Ecto neural progenitor cell (in vitro differentiated cells): ENCODE data around the gene IRF6.
"Not testable (repeated sequence)": the region's sequence is repeated elsewhere in the genome, so short reads cannot be mapped to it uniquely, and the experiment has no call there.

Experiments
- DNase-seq: peaks from one replicate; pipeline ENCODE4 v3.0.0-alpha.2; 2018; ENCODE audit warnings: low spot score

The IRF6 gene

DNA sequence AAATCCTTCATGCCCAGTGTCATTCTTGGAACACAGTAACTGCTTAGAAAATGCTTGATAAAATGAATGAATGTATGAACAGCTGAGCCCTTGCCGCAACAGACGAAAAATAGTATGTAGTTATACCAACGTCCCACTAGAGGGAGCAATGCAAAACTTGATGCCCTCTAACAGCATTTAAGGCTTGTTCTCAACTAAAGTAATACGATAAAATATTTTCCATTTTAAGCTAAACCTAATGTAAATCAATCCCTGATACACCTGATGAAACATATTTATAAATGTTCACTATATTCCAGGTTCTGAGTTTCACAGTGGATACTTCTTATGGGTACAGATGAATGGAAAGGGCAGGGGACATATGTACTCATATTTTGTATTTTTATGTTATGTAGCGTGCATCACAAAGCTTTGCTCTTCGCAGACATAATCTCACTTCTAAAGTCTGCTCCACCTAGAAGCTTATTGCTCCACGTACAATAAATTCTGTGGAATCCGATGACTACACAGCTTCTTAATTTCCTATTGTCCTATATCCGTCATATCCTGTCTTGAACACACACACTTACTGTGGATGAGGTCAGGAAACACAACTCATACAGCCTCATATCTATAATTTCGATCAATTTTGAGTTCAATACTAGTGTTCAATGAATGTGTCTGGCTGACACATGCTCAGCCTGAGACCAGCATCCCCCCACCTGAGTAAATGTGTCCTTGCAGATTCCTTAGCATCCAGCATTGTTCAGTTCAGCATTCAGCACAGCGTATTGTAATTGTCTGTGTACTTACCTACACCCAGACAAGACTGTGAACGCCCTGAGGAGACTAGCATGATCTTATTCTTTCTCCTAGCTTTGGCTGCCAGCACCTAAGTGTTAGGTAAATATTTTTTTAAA lies 17.4 kb upstream of the IRF6 start:
- DNase-seq, result no peak

GRCh38 chr1:209822706-209823105 lies 16.8 kb upstream of the IRF6 start:
- no peak for DNase-seq

- DNase-seq, result no peak
Measured at GRCh38 chr1:209820986-209821385, 15.0 kb upstream of the IRF6 start.

DNA sequence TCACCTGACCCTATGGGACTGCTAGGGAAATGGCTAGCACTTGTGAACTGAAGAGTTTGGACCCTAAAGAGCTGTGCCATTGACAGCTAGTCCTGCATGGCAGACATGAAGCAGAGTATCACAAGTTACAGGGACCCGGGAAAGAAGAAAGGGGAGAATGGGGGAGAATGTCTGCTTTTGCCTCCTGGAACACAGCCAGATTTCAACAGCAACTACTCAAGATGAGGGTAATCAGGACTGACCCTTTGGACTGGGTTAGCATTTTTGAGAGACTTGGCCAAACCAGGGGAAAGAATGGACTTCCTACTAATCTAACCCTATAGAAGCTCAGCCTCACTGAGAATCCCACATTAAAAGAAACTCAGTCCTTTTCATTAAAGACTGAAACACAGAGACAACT lies 13.1 kb upstream of the IRF6 start:
- no peak for DNase-seq

- no peak for DNase-seq
Measured at GRCh38 chr1:209817691-209818090, 11.7 kb upstream of the IRF6 start.

GRCh38 chr1:209816923-209817322 lies 11.0 kb upstream of the IRF6 start:
- DNase-seq, result no peak

GRCh38 chr1:209815931-209816341 lies 10.0 kb upstream of the IRF6 start:
- no peak for DNase-seq

DNA sequence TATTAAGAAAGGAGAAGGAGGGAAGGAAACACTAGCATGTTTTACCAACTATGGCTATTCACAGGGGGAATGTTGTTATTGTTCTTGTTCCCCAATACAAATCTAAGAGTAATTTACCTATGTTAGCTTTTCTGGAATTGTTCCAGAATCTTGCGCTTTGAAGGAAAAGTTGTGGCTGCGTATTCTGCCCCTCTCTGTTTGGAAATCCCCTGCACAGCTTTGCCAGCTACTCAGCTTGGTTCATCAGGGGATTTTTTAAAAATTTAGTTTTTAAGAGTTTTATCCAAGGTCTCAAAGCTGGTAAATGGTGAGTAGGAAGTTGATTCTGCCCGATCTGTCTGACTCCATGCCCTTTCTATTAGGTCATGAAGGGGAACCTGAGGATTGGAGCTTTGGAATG lies 9.5 kb upstream of the IRF6 start:
- no peak for DNase-seq

GRCh38 chr1:209813902-209814301 lies 8.0 kb upstream of the IRF6 start:
- no peak for DNase-seq

DNA sequence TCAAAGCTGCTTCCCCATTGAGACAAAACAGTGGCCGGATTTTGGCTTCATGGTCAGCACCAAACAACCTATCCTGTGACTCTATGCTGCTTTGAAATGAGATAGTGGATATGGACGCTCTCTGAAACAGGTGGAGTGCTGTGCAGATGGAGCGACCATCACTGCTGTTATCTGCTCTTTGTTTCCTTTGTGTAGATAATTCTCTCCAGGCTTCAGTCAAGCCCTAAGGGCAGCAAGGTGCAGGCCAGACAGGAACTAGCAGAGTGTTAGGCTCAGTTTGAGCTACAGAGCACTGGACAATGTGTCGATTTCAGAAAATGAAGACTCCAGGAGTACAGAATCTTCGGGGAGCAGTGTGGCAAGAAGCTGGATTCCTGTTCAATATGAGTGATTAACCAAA lies 4.8 kb upstream of the IRF6 start:
- no peak for DNase-seq

GRCh38 chr1:209809611-209810010 lies 3.7 kb upstream of the IRF6 start:
- DNase-seq, result no peak

GRCh38 chr1:209808059-209808581 lies 2.2 kb upstream of the IRF6 start:
- no peak for DNase-seq

DNA sequence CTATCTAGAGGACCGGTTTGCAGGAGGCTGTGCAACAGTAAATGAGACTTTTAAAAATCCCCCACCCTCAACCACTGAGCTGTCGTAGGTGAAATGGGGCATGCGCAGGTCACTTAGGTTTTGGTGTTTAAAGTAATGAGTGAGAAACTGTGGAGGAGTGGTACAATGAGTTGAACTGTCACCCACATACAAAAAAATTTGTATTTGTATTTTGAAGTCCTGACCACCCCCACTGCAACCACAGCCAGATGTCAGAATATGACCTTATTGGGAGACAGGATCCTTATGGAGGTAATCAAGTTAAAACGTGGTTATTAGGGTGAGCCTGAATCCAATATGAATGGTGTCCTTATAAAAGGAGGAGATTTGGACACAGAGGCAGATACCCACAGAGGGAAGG lies 1.6 kb upstream of the IRF6 start:
- DNase-seq, result no peak

DNA sequence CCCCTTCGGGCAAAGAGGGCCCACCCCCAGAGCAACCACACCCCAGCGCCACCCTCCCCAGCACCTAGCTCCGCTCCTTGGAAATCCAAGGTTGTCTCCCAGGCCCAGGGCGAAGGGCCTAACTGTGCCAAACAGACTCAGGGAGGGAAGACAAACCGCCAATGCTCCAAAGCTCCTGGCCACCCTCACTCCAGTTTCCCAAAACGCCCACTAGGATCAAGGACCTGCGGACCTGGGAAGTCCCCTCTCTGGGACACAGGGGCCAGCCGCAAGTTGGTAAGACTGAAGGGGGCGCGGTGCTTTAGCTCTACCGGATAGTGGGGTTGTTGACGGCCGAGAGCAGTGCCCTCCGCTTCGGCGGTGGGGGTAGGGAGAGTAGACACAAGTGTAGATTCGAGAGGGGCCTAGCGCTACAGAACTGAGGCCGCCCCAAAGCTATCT lies 581 bp downstream of the IRF6 start:
- peak; percentile 52 for DNase-seq

DNA sequence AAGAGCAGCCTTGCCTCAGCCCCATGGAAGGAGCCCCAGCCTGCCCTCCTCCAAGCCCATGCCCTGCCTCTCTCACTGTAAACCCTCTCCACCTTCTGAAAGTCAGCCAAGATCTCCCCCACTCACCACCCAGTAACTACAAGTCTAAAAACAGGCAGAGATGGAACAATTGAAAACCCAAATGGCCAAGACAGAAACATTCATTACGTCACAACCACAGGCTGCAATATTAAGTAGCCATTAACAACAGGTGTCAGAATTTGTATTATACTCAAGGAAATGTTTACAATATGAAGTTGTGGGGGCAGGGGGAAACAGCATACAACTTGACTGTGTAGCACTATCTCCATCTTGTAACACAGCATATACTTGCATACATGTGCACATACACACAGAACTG lies 2.4 kb downstream of the IRF6 start:
- DNase-seq, result no peak

DNA sequence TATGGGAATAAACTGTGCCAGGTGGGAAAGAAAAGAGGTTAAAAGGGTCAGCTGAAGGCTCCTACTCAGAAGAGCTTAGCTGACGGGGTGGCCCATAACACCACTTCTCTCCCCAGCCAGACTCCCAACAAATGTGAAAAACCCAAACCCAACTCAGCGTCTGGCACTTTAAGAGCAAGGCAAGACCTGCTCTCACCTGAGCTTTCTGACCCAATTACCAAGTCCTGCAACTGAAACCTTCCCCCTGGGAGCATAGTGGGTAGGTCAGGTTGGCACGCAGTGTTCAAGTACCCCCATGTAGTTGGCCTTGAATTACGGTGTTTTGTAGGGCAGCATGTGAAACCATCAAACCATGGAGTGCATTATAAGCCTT lies 3.2 kb downstream of the IRF6 start:
- no peak for DNase-seq

GRCh38 chr1:209802117-209802779 lies 3.7 kb downstream of the IRF6 start:
- DNase-seq, result no peak

DNA sequence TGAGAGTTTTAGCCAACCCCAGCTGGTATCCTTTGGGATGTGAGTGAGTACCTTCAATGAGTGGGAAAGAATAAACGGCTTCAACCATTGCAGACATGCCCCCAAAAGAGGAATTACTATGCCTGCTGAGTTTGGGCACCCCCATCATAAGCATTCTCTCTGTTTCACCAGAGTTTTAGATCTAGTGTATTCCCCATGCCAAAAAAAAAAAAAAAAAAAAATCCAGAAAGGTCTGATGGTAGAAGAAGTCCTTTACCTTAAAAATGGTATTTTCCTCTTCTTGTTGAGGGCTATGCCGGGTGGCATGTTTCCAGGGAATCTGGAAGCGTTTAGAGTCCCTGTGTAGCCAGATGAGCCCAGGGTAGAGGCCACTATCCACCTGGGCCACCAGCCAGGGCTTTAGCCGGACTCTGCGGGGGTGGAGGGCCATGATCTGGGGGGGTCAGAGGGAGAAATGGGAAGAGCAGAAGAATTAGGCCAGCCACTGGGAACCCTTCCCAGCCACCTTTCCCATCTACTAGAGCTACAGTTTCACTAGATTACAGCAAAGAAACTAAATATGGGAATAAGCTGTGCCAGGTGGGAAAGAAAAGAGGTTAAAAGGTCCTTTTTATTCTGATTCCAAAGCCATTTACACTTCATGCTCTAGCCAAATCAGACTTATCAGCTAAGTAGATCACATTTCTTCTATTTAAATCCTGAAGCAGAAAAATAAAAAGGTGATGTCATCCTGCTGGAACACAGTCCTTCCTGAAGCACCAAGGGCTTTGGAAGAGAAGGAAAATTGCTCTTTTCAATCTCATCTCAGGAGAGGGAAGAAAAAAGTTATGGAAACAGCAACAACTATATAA lies 4.7 kb downstream of the IRF6 start:
- DNase-seq, result no peak

- no peak for DNase-seq
Measured at GRCh38 chr1:209797978-209798639, 7.8 kb downstream of the IRF6 start.

GRCh38 chr1:209793711-209794110 lies 12.2 kb downstream of the IRF6 start:
- DNase-seq, result not testable (repeated sequence)

GRCh38 chr1:209791920-209792319 lies 14.0 kb downstream of the IRF6 start:
- no peak for DNase-seq
